Smooth muscle cell (in vitro differentiated cells): ENCODE results near the gene AHR. TPM values are rescaled to one million over a fixed set of nuclear protein-coding genes. Genes with fewer than 3 reads are reported as not detected.

Experiments used
- DNase-seq: peaks from one replicate; lab custom pipeline; 2025; ENCODE audit not compliant: unreplicated experiment; lab: John Stamatoyannopoulos, UW
- H2AFZ ChIP-seq: fragments of 200-600 bp; sonication (generic); 2 replicates; pipeline ENCODE4 v1.6.0; 2016; ENCODE audit warnings: antibody characterized with exemption, low read depth, mild to moderate bottlenecking
- H3F3A ChIP-seq: fragments of 200-600 bp; sonication (generic); 2 replicates; pipeline ENCODE4 v1.6.0; 2017; ENCODE audit warnings: antibody characterized with exemption, low read depth
- H3K27ac ChIP-seq: fragments of 200-600 bp; sonication (generic); 2 replicates; pipeline ENCODE4 v1.5.1; 2016; ENCODE audit warnings: low read depth, mild to moderate bottlenecking
- H3K27me3 ChIP-seq: fragments of 200-600 bp; sonication (generic); 2 replicates; pipeline ENCODE4 v1.6.1; 2016; ENCODE audit warnings: low read depth, mild to moderate bottlenecking
- H3K36me3 ChIP-seq: fragments of 200-600 bp; sonication (generic); 2 replicates; pipeline ENCODE4 v1.5.1; 2016; ENCODE audit warnings: low read depth
- H3K4me1 ChIP-seq: fragments of 200-600 bp; sonication (generic); 2 replicates; pipeline ENCODE4 v1.5.1; 2016; ENCODE audit warnings: low read depth
- H3K4me2 ChIP-seq: fragments of 200-600 bp; sonication (generic); 2 replicates; pipeline ENCODE4 v1.6.0; 2016; ENCODE audit warnings: mild to moderate bottlenecking
- H3K4me3 ChIP-seq: fragments of 200-600 bp; sonication (generic); 2 replicates; pipeline ENCODE4 v1.5.1; 2016; ENCODE audit warnings: mild to moderate bottlenecking
- H3K79me2 ChIP-seq: fragments of 200-600 bp; sonication (generic); 2 replicates; pipeline ENCODE4 v1.6.0; 2016; ENCODE audit warnings: low read depth, mild to moderate bottlenecking
- H3K9ac ChIP-seq: fragments of 200-600 bp; sonication (generic); 2 replicates; pipeline ENCODE4 v1.6.0; 2016; ENCODE audit warnings: low read depth
- H3K9me3 ChIP-seq: fragments of 200-600 bp; sonication (generic); replicated peaks from 2 replicates; pipeline ENCODE4 v1.5.1; 2016; ENCODE audit warnings: low read depth
- H4K20me1 ChIP-seq: fragments of 200-600 bp; sonication (generic); 2 replicates; pipeline ENCODE4 v1.6.0; 2016; ENCODE audit warnings: low read depth
- WGBS: methylation state at CpG from one replicate; pipeline ENCODE4 v1.1.7; 2016; ENCODE audit warnings: low lambda C conversion rate; 5-methylcytosine and 5-hydroxymethylcytosine counted together
- polyA plus RNA-seq: library from polyadenylated mRNA; unstranded; fragments of >200 nt; fragmentation: Nextera tagmentation; extraction: Ambion mirVana; gene quantifications from 2 replicates; pipeline ENCODE4 v1.2.1, GENCODE V29; 2016
- total RNA-seq: library from RNA; depleted of rRNA; stranded (reverse); fragments of >200 nt; gene quantifications from 2 replicates; pipeline ENCODE4 v1.2.3, GENCODE V29; 2014
- TF ChIP-seq, protein P1 (sequence below): fragments of 200-600 bp; sonication (generic); IDR thresholded peaks from 2 replicates; pipeline ENCODE4 v1.5.1; 2017; ENCODE audit warnings: borderline replicate concordance, mild to moderate bottlenecking, antibody characterized with exemption; ENCODE audit not compliant: insufficient read depth, poor library complexity, severe bottlenecking

The AHR gene
- total and polyA plus RNA-seq, 2 experiments from 2014 or later: 25.7 to 174 TPM

DNA sequence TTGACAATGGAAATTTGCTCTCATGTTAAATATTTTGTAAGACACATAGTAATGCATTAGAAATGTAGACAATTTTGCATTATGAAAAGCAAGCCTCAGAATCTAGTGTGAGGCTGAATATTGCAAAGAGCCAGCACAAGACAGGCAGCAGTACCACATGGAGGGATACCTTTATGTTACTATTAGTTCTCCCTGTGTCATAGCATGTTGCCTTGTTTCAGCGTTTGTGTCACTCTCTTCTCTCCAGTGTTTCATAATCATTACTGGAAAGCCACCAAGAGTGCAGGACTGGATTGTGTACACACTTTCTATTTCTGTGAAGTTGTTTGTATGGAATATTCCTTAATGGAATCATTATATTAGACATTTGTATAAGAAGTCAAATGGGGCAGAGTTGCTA, 8.5 kb downstream of the AHR start:
- DNase-seq: no peak
- no peaks in the 10 kb centered on the region for H3K27me3 ChIP-seq
- peak overlapping the region; percentile 94 for H3K4me2 ChIP-seq
- peak overlapping the region; percentile 52 for H3K27ac ChIP-seq
- H3K36me3 ChIP-seq: no peaks in the 10 kb centered on the region
- peaks cover 99% of the 10 kb centered on the region for H4K20me1 ChIP-seq
- H3F3A ChIP-seq: peaks cover 3% of the 10 kb centered on the region
- 47% methylated on average over 1 of the region's 1 CpG for WGBS
- peak overlapping the region; percentile 20 for H3K9ac ChIP-seq
- H2AFZ ChIP-seq: no peak overlapping the region
- TF ChIP-seq, protein P1, sequence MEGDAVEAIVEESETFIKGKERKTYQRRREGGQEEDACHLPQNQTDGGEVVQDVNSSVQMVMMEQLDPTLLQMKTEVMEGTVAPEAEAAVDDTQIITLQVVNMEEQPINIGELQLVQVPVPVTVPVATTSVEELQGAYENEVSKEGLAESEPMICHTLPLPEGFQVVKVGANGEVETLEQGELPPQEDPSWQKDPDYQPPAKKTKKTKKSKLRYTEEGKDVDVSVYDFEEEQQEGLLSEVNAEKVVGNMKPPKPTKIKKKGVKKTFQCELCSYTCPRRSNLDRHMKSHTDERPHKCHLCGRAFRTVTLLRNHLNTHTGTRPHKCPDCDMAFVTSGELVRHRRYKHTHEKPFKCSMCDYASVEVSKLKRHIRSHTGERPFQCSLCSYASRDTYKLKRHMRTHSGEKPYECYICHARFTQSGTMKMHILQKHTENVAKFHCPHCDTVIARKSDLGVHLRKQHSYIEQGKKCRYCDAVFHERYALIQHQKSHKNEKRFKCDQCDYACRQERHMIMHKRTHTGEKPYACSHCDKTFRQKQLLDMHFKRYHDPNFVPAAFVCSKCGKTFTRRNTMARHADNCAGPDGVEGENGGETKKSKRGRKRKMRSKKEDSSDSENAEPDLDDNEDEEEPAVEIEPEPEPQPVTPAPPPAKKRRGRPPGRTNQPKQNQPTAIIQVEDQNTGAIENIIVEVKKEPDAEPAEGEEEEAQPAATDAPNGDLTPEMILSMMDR: no peak
- no peaks in the 10 kb centered on the region for H3K9me3 ChIP-seq
- peaks cover 100% of the 10 kb centered on the region for H3K79me2 ChIP-seq
- H3K4me3 ChIP-seq: peak overlapping the region; percentile 20
- peaks cover 24% of the 10 kb centered on the region for H3K4me1 ChIP-seq

GRCh38 chr7:17307558-17307957, 9.1 kb downstream of the AHR start:
- peak overlapping the region; percentile 10 for H3K9ac ChIP-seq

DNA sequence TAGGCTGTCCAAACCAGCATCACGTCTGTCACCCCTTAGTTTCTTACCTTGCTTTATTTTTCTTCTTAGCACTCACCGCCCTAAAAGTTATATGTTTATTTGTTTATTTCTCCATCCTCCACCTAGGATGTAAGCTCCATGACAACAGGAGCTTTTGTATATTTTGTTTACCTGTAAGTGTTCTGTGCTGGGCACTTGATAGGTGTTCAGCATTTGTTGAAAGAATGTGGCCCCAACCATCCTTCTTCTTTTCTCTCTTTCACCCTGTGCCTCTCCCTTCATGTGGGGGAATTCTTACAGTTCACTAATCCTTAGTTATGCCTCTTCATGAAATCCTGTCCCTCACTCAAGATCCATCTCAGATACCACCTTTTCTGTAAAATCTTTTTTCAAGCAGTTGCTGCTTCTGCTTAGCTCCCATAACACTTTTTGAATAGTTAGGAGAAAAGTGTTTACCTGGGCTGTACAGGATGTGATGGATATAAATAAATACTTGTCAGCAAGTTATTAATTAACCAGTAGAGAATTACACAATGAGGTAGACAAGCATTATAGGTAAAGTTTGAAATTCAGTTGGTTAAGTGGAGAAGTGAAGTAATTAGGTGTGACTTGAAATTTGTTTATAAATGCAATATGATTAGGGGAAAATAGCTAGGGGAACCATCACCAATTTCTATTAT, 9.7 kb downstream of the AHR start:
- no peaks in the 10 kb centered on the region for H3K36me3 ChIP-seq
- WGBS: 84% methylated on average over 2 of the region's 2 CpGs
- H3K9ac ChIP-seq: no peak overlapping the region
- TF ChIP-seq, protein P1: no peak
- peaks cover 100% of the 10 kb centered on the region for H3K79me2 ChIP-seq
- no peak for DNase-seq
- no peaks in the 10 kb centered on the region for H3K27me3 ChIP-seq
- no peak overlapping the region for H2AFZ ChIP-seq
- H3K9me3 ChIP-seq: no peaks in the 10 kb centered on the region
- H3K27ac ChIP-seq: peak overlapping the region; percentile 52
- H3K4me2 ChIP-seq: peak overlapping the region; percentile 94
- peaks cover 26% of the 10 kb centered on the region for H3K4me1 ChIP-seq
- peaks cover 95% of the 10 kb centered on the region for H4K20me1 ChIP-seq
- peaks cover 3% of the 10 kb centered on the region for H3F3A ChIP-seq
- no peak overlapping the region for H3K4me3 ChIP-seq

More at GRCh38 chr7:17307558-17307957, 9.1 kb downstream of the AHR start:
- Histone ChIP-seq H3K4me2 (peak overlapping the region; percentile 94), H3K27me3 (no peaks in the 10 kb centered on the region), H3F3A (peaks cover 3% of the 10 kb centered on the region), H4K20me1 (peaks cover 95% of the 10 kb centered on the region), H3K79me2 (peaks cover 100% of the 10 kb centered on the region), H3K4me3 (peak overlapping the region; percentile 20), H3K4me1 (peaks cover 26% of the 10 kb centered on the region), H3K36me3 (no peaks in the 10 kb centered on the region), H3K9me3 (no peaks in the 10 kb centered on the region), H2AFZ (no peak overlapping the region), H3K27ac (peak overlapping the region; percentile 52)
- DNase-seq: no peak
- TF ChIP-seq, protein P1: no peak
- 30% methylated on average over 5 of the region's 5 CpGs for WGBS

DNA sequence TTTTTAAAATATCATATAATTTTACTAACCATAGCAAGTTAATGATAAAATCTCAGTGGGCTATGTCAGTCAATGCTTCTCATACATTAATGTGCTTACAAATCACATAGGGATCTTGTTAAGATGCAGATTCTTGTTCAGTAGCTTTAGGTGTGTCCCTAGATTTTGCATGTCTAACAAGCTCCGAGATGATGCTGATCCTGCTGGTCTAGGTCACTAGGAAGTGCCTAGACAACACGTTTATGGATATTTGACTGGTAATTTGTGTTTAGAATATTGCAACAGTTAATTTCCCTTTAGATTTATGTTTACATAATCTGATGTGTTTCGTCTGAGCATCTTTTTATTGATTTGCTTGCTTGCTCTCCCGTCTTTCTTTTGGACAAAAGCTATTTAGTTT, 12.7 kb downstream of the AHR start:
- peak overlapping the region; percentile 35 for H3K27ac ChIP-seq
- peaks cover 21% of the 10 kb centered on the region for H3K4me1 ChIP-seq

More for the DNA sequence above, 12.7 kb downstream of the AHR start:
- TF ChIP-seq, protein P1: no peak
- H3K36me3 ChIP-seq: no peaks in the 10 kb centered on the region
- 87% methylated on average over 4 of the region's 4 CpGs for WGBS
- H4K20me1 ChIP-seq: peaks cover 76% of the 10 kb centered on the region
- H3K79me2 ChIP-seq: peaks cover 100% of the 10 kb centered on the region
- H3F3A ChIP-seq: peaks cover 3% of the 10 kb centered on the region
- no peak for DNase-seq
- no peaks in the 10 kb centered on the region for H3K27me3 ChIP-seq
- H3K4me2 ChIP-seq: no peak overlapping the region
- H2AFZ ChIP-seq: no peak overlapping the region
- H3K9me3 ChIP-seq: no peaks in the 10 kb centered on the region
- no peak overlapping the region for H3K4me3 ChIP-seq
- no peak overlapping the region for H3K9ac ChIP-seq
